HG02973 (cell line): ENCODE measurements around the gene EPN1.
"Not testable (repeated sequence)": the region's sequence is repeated elsewhere in the genome, so short reads cannot be mapped to it uniquely, and the experiment has no call there.

ENCODE experiments used
- ATAC-seq: cut with Tn5 transposase; IDR thresholded peaks from one replicate; pipeline ENCODE4 v1.9.1; 2021; ENCODE audit warnings: moderate library complexity; ENCODE audit not compliant: unreplicated experiment

Gene EPN1

GRCh38 chr19:55716531-55716930 lies 41.5 kb downstream of the EPN1 start:
- no peak for ATAC-seq

DNA sequence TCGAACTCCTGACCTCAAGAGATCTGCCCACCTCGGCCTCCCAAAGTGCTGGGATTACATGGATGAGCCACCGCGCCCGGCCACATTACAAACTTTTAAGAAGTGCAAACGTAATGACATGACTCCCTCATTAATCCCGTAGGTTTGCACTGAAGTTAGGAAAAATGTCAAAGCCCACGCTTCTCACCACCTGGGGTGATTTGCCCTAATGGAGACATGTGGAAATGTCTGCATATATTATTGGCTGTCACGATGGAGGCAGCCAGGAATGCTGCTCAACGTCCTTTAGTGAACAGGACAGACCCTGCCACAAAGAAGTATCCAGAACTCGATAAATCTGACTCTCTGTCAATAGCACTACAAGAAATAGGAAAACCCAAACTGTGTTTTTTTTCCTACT lies 42.2 kb downstream of the EPN1 start:
- ATAC-seq, result no peak

DNA sequence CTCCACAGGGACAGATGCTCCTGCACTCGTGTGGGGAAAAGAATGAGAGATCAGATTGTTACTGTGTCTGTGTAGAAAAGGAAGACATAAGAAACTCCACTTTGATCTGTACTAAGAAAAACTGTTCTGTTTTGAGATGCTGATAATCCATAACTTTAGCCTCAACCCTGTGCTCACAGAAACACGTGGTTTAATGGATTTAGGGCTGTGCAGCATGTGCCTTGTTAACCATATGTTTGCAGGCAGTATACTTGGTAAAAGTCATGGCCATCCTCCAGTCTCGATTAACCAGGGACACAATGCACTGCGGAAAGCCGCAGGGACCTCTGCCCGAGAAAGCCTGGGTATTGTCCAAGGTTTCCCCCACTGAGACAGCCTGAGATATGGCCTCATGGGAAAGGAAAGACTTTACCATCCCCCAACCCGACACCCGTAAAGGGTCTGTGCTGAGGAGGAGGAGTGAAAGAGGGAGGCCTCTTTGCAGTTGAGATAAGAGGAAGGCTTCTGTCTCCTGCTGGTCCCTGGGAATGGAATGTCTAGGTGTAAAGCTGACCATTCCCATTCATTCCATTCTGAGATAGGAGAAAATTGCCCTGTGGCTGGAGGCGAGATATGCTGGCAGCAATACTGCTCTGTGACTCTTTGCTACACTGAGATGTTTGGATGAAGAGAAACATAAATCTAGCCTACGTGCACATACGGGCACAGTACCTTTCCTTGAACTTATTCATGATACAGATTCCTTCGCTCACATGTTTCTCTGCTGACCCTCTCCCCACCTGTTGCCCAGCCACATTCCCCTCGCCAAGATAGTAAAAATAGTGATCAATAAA lies 43.1 kb downstream of the EPN1 start:
- ATAC-seq, result not testable (repeated sequence)

DNA sequence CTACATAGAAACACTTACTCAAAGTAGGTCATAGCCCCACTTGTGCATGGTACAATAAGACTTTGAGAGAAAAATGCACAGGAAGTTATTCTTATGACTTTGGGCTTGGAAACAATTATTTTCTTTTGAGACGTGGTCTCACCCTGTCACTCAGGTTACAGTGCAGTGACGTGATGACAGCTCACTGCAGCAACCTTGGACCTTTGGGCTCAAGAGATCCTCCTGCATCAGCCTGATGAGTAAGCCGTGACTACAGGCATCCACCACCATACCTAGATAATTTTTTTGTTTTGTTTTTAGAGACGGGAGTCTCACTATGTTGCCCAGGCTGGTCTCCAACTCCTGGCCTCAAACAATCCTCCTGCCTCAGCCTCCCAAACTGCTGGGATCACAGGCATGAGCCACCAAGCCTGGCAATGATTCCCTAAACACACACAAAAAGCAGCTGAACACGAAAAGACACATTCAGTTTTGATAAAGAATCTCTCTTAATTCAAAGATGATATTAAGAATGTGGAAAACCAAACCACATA lies 45.3 kb downstream of the EPN1 start:
- no peak for ATAC-seq

DNA sequence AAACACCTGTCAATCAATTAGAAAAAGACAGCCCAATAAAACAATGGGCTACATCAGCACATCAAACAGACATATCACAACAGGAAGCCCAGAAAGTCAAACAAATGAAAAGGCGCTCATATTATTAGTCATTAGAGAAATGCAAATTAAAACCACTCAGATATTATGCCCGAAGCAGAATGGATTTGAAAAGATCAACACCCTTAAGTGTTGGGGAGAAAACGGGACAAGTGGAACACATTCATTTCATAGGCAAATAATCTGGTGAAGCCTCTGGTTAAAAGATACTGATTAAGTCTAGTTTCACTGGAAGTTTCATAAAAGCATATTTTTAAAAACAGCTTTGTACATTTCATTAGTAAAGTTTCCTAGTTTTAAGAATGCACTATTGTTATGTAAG lies 45.8 kb downstream of the EPN1 start:
- no peak for ATAC-seq

- no peak for ATAC-seq
These were observed 48.5 kb downstream of the EPN1 start for GRCh38 chr19:55723491-55723890.

GRCh38 chr19:55730378-55730777 lies 55.4 kb downstream of the EPN1 start:
- ATAC-seq, result not testable (repeated sequence)

DNA sequence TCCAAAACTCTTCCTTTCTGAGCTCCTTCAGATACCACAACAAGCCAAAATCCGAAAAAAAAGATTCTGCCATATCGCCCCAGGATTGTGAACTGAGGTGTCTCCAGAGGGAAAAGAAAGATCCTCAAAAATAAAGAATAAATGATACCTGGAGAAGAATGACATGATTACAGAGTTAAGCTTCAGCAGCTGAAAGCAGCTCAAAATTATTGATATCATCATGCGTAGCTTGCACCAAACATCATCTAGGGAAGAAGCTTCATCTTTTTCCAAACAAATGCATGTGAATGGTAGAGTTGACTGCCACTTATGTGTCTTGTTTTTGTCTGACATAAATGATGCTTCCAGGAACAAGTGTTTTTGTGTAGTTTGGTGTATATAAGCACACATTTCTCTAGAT lies 63.3 kb downstream of the EPN1 start, which contains the start of gene NLRP9:
NLRP9 (minus strand) TSS at position 101 of the 400 bp plus-strand sequence; CDS start at position 73, 28 bp downstream.
- no peak for ATAC-seq

- no peak for ATAC-seq
These were observed 75.7 kb downstream of the EPN1 start for GRCh38 chr19:55750715-55751114.

DNA sequence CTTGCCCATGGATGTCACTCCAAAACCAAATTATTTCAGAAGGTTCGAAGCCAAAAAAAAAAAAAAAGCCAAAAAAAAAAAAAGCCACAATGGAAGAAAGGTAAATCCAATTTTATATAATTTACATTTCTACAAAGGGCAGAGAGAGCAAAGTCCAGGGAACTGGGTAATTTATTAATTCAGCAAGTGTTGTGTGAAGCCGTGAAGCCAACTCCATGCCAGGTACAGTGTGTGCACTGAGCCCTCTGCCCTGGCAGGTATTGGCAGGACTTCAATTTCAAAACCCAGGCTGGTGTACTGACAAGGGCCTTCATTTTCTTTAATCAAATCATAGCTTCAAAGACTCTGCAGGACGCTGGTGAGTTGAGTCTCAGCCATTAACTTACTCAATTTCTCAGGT lies 78.4 kb downstream of the EPN1 start:
- no peak for ATAC-seq

DNA sequence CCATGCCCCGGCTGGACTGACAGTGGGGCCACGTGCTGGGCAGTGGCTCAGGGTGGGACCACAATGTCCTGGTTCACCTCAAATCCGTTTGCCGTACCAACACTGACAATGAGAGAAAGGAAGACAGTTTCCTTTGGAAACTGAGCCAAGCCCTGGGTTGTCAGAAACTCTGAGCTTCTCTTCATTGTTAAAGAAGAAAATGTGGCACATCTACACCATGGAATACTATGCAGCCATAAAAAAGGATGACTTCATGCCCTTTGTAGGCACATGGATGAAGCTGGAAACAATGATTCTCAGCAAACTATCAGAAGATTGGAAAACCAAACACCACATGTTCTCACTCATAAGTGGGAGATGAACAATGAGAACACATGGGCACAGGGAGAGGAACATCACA lies 81.8 kb downstream of the EPN1 start:
- ATAC-seq, result not testable (repeated sequence)

DNA sequence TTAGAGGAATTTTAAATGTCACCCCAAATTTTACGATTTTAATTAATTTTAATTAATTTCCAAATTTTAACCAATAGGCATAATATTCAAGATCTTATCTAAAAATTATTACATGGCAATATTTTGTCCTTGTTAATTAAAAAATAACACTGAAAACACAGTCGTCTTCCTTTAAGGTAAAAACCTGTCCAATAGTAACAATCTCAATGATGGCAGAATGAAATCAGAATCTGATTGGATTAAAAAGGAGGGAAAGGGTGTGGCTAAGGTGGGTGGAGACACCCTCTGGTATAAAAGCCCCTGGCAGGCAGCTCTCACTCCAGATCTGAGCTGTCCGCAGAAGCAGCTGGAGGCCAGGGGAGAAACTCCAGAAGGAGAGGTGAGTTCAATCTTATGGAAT lies 83.8 kb downstream of the EPN1 start, which contains the start of gene RFPL4A:
RFPL4A (plus strand) TSS at position 301 of the 400 bp plus-strand sequence. CDS start 2,704 bp downstream, outside the sequence.
- not testable (repeated sequence) for ATAC-seq
